GM18951 (cell line): ENCODE results near the gene OR2V2.
"Not testable (repeated sequence)": the region's sequence is repeated elsewhere in the genome, so short reads cannot be mapped to it uniquely, and the experiment has no call there.

Experiments used
- POLR2A ChIP-seq: IDR thresholded peaks from 4 replicates; pipeline ENCODE4 v1.6.1; 2011; ENCODE audit warnings: mild to moderate bottlenecking; ENCODE audit not compliant: insufficient read length, insufficient read depth; ENCODE audit errors: extremely low read depth
- in situ Hi-C: fragments of 300-500 bp; cut with MboI; formaldehyde crosslinking; loops from one replicate; pipeline ENCODE4 v1.12.0; 2022; ENCODE audit warnings: low sequenced_read_pairs, mixed read lengths, inconsistent platforms; ENCODE audit not compliant: unreplicated experiment

OR2V2 gene

GRCh38 chr5:181146927-181147636 lies at the start of gene OR2V2:
OR2V2 (plus strand) TSS chr5:181147586; CDS start chr5:181154943, 7,357 bp downstream.
- in situ Hi-C loops, result not testable (repeated sequence)

- in situ Hi-C loops, result not testable (repeated sequence)
These were observed 49.5 kb upstream of the OR2V2 start for GRCh38 chr5:181097759-181098491.

GRCh38 chr5:181098762-181099601 lies 48.4 kb upstream of the OR2V2 start:
- in situ Hi-C loops, result no loop called here
- TF ChIP-seq POLR2A, result no peak

- TF ChIP-seq POLR2A, result no peak
- in situ Hi-C loops, result no loop called here
These were observed 47.7 kb upstream of the OR2V2 start for GRCh38 chr5:181099602-181100086.

- in situ Hi-C loops, result no loop called here
- no peak for TF ChIP-seq POLR2A
These were observed 47.1 kb upstream of the OR2V2 start for GRCh38 chr5:181100121-181100875.

- in situ Hi-C loops, result not testable (repeated sequence)
These were observed 46.2 kb upstream of the OR2V2 start for GRCh38 chr5:181101030-181101641.

GRCh38 chr5:181101930-181102674 lies 45.3 kb upstream of the OR2V2 start:
- in situ Hi-C loops, result not testable (repeated sequence)

- in situ Hi-C loops, result not testable (repeated sequence)
These were observed 43.2 kb upstream of the OR2V2 start for GRCh38 chr5:181104259-181104568.

GRCh38 chr5:181104606-181105390 lies 42.6 kb upstream of the OR2V2 start:
- in situ Hi-C loops, result not testable (repeated sequence)

GRCh38 chr5:181105391-181106025 lies 41.9 kb upstream of the OR2V2 start:
- in situ Hi-C loops, result no loop called here
- no peak for TF ChIP-seq POLR2A

- no peak for TF ChIP-seq POLR2A
- in situ Hi-C loops, result no loop called here
These were observed 39.7 kb upstream of the OR2V2 start for GRCh38 chr5:181107699-181108098.
